Panc1 (cell line): ENCODE measurements around the gene FTSJ1. TPM values are rescaled to one million over a fixed set of nuclear protein-coding genes. Genes with fewer than 3 reads are reported as not detected.
"Not testable (repeated sequence)": the region's sequence is repeated elsewhere in the genome, so short reads cannot be mapped to it uniquely, and the experiment has no call there.

Experiments used
- ATAC-seq: fragments of 200-7000 bp; cut with Tn5 transposase; 2 replicates; pipeline ENCODE4 v1.9.1; 2020; ENCODE audit warnings: mild to moderate bottlenecking, moderate library complexity
- Bru-seq: library from RNA; stranded (reverse); fragments of 400-500 nt; gene quantifications from one replicate; lab custom pipeline; 2021; lab: Mats Ljungman, UMichigan
- BruChase-seq, 2 experiments: library from RNA; stranded (reverse); fragments of 400-500 nt; gene quantifications; one replicate each; lab custom pipeline; 2021; lab: Mats Ljungman, UMichigan
- BruUV-seq: library from RNA; stranded (reverse); fragments of 400-500 nt; replicated peaks from 2 replicates; lab custom pipeline; 2021; lab: Mats Ljungman, UMichigan
- CTCF ChIA-PET: fragments of 300-600 bp; sonication (Branson Sonifier 250); formaldehyde crosslinking; loops from one replicate; lab custom pipeline; 2022; ENCODE audit warnings: antibody characterized with exemption; lab: Charles Lee
- POLR2A ChIA-PET: fragments of 300-600 bp; sonication (Branson Sonifier 250); formaldehyde crosslinking; loops from one replicate; lab custom pipeline; 2022; ENCODE audit warnings: antibody characterized with exemption; lab: Charles Lee
- DNase-seq: peaks from one replicate; pipeline ENCODE4 v3.0.0-alpha.2; 2010; ENCODE audit warnings: low read depth, low spot score
- H3K27ac ChIP-seq: 2 replicates; pipeline ENCODE4 v1.5.1; 2011; ENCODE audit warnings: mild to moderate bottlenecking, low read length, inconsistent platforms
- H3K27me3 ChIP-seq: fragments of 200-500 bp; sonication (Bioruptor generic); 2 replicates; pipeline ENCODE4 v1.6.0; 2014; ENCODE audit warnings: low read length, inconsistent platforms; ENCODE audit not compliant: control insufficient read depth, insufficient read depth
- H3K36me3 ChIP-seq: fragments of 200-500 bp; sonication (Bioruptor generic); 2 replicates; pipeline ENCODE4 v1.5.1; 2014; ENCODE audit warnings: inconsistent platforms, mild to moderate bottlenecking, low read length, moderate library complexity; ENCODE audit not compliant: control insufficient read depth, insufficient read depth
- H3K4me1 ChIP-seq: 2 replicates; pipeline ENCODE4 v1.5.1; 2011; ENCODE audit warnings: inconsistent platforms, mild to moderate bottlenecking, low read length, moderate library complexity; ENCODE audit not compliant: control insufficient read depth, insufficient read depth
- H3K4me3 ChIP-seq, 2 experiments: 2 replicates each; pipeline ENCODE4 v1.5.1; 2011 to 2012; ENCODE audit warnings: low read depth in 2 of 2, low read length in 2 of 2, mild to moderate bottlenecking in 2 of 2, inconsistent platforms in 1 of 2, moderate library complexity in 1 of 2
- H3K9me3 ChIP-seq: fragments of 200-500 bp; sonication (Bioruptor generic); 2 replicates; pipeline ENCODE4 v1.5.1; 2014; ENCODE audit warnings: low read depth, mild to moderate bottlenecking, inconsistent platforms, low read length, moderate library complexity; ENCODE audit not compliant: control insufficient read depth, insufficient read depth
- CTCF ChIP-seq: fragments of 450-650 bp; IDR thresholded peaks from 2 replicates; pipeline ENCODE4 v1.5.1; 2017; ENCODE audit warnings: mild to moderate bottlenecking
- POLR2AphosphoS5 ChIP-seq: IDR thresholded peaks from 2 replicates; pipeline ENCODE4 v1.6.1; 2012; ENCODE audit warnings: mild to moderate bottlenecking, low read depth, low read length, moderate library complexity
- SIN3A ChIP-seq: IDR thresholded peaks from 2 replicates; pipeline ENCODE4 v1.6.1; 2012; ENCODE audit warnings: low read depth, mild to moderate bottlenecking, low read length, moderate library complexity, borderline replicate concordance; ENCODE audit not compliant: insufficient read depth
- TCF7L2 ChIP-seq: IDR thresholded peaks from 2 replicates; pipeline ENCODE4 v1.6.1; 2011; ENCODE audit warnings: mild to moderate bottlenecking, low read depth, low read length, inconsistent platforms
- in situ Hi-C: cut with HindIII; loops from 2 replicates; pipeline ENCODE4 v1.10.0; 2016; ENCODE audit warnings: low sequenced_read_pairs, low pct_unique_long_range_greater_than_20kb
- intact Hi-C: fragments of 100-400 bp; cut with micrococcal nuclease; formaldehyde crosslinking; loops from one replicate; pipeline ENCODE4 v1.10.0; 2022; ENCODE audit not compliant: unreplicated experiment
- long read RNA-seq: library from polyadenylated mRNA; unstranded; transcript quantifications from one replicate; pipeline ENCODE4 v2.0.0, GENCODE V29; 2021; ENCODE audit not compliant: unreplicated experiment
- polyA plus RNA-seq: library from polyadenylated mRNA; unstranded; fragments of >200 nt; gene quantifications from one replicate; pipeline ENCODE4 v1.2.1, GENCODE V29; 2012; ENCODE audit warnings: missing spikeins; ENCODE audit not compliant: insufficient read length
- total RNA-seq: library from RNA; stranded (reverse); gene quantifications from one replicate; pipeline ENCODE4 v1.2.1, GENCODE V29; 2021; ENCODE audit not compliant: unreplicated experiment
- TF ChIP-seq, protein P1 (sequence below), 2 experiments: IDR thresholded peaks; 2 replicates each; pipeline ENCODE4 v1.6.1; 2011 to 2012; ENCODE audit warnings: low read depth in 2 of 2, control low read depth in 1 of 2, low read length in 1 of 2, mild to moderate bottlenecking in 1 of 2, moderate library complexity in 1 of 2; ENCODE audit not compliant: insufficient read depth in 1 of 2

The FTSJ1 gene, protein sequence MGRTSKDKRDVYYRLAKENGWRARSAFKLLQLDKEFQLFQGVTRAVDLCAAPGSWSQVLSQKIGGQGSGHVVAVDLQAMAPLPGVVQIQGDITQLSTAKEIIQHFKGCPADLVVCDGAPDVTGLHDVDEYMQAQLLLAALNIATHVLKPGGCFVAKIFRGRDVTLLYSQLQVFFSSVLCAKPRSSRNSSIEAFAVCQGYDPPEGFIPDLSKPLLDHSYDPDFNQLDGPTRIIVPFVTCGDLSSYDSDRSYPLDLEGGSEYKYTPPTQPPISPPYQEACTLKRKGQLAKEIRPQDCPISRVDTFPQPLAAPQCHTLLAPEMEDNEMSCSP
- total RNA-seq = 43.1 TPM
- 68.9 TPM for polyA plus RNA-seq
- Bru-seq, nascent RNA = percentile 60 among the genes with signal in this experiment
- BruChase-seq, experiment 1, labeled RNA remaining after a 2-hour chase = percentile 78 among the genes with signal in this experiment
- percentile 82 among the genes with signal in this experiment for BruChase-seq, experiment 2, labeled RNA remaining after a 6-hour chase
- long read RNA-seq, transcript FTSJ1-202 (13 exons, 1,892 nt) = major isoform, 11 of 28 reads
- long read RNA-seq, partial matches to known transcripts = 5 of 28 reads
- long read RNA-seq, other reads (novel, unspliced or antisense) = 12 of 28 reads

GRCh38 chrX:48475774-48476577 lies at the start of gene FTSJ1:
TSS of gene FTSJ1 (plus strand) at chrX:48476199. CDS start at chrX:48478048, 1,849 bp downstream.
- Histone ChIP-seq H3K9me3 (no peaks in the 10 kb centered on the region), H3K36me3 (no peaks in the 10 kb centered on the region), H3K4me1 (peaks cover 5% of the 10 kb centered on the region), H3K27me3 (no peaks in the 10 kb centered on the region), H3K27ac (peak within 1 kb of the TSS; percentile 89), H3K4me3 (peak within 1 kb of the TSS; percentile 94 to 95)
- intact Hi-C loops = no loop called here
- in situ Hi-C loops = no loop called here
- BruUV-seq = no TSS peak
- ChIA-PET CTCF (no interaction called here), POLR2A (no interaction called here)
- TF ChIP-seq TCF7L2 (peak; percentile 93), CTCF (no peak), SIN3A (no peak), POLR2AphosphoS5 (peak; percentile 48; the same call in 1 of the 2 replicates)
- TF ChIP-seq, protein P1, sequence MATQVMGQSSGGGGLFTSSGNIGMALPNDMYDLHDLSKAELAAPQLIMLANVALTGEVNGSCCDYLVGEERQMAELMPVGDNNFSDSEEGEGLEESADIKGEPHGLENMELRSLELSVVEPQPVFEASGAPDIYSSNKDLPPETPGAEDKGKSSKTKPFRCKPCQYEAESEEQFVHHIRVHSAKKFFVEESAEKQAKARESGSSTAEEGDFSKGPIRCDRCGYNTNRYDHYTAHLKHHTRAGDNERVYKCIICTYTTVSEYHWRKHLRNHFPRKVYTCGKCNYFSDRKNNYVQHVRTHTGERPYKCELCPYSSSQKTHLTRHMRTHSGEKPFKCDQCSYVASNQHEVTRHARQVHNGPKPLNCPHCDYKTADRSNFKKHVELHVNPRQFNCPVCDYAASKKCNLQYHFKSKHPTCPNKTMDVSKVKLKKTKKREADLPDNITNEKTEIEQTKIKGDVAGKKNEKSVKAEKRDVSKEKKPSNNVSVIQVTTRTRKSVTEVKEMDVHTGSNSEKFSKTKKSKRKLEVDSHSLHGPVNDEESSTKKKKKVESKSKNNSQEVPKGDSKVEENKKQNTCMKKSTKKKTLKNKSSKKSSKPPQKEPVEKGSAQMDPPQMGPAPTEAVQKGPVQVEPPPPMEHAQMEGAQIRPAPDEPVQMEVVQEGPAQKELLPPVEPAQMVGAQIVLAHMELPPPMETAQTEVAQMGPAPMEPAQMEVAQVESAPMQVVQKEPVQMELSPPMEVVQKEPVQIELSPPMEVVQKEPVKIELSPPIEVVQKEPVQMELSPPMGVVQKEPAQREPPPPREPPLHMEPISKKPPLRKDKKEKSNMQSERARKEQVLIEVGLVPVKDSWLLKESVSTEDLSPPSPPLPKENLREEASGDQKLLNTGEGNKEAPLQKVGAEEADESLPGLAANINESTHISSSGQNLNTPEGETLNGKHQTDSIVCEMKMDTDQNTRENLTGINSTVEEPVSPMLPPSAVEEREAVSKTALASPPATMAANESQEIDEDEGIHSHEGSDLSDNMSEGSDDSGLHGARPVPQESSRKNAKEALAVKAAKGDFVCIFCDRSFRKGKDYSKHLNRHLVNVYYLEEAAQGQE (IDR thresholded peaks at IDR 0.05; ENCODE audit: insufficient read depth in 1 of 2, low read depth in 2 of 2, low read length in 1 of 2) = 0 out of 4 replicates have a peak, but pooled peaks of 1 of the 2 experiments have one; percentile 23
- peak; percentile 98 for ATAC-seq
- DNase-seq = peak; percentile 67

GRCh38 chrX:48427027-48427716 lies 48.8 kb upstream of the FTSJ1 start:
- H3K27ac ChIP-seq, CTCF ChIA-PET, intact Hi-C loops, in situ Hi-C loops, POLR2A ChIA-PET, H3K36me3 ChIP-seq, H3K4me1 ChIP-seq, DNase-seq, H3K27me3 ChIP-seq, H3K9me3 ChIP-seq, H3K4me3 ChIP-seq, BruUV-seq, ATAC-seq: not testable (repeated sequence)

DNA sequence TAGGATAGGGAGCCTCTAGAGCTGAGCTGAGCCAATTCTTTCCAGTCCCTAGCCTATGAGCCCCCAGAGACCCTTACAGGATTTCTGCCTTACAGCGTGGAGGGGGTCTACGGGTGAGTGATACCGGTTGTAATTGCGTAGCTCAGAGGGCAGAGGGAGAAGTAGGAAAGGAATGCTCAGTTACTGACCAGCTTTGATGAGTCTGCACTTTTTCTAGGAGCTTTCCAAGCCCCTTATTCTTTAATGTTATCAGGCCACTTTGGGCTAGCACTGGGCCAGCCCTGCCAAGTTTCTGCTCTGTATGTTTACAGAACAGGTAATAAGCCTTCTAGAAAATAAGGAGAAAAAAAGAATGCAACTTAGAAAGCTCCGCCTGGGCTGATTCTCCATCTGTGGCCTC lies 46.4 kb upstream of the FTSJ1 start:
- intact Hi-C loops, BruUV-seq, ATAC-seq, POLR2A ChIA-PET, H3K4me1 ChIP-seq, DNase-seq, in situ Hi-C loops, H3K27me3 ChIP-seq, CTCF ChIA-PET, H3K36me3 ChIP-seq, H3K27ac ChIP-seq, H3K4me3 ChIP-seq, H3K9me3 ChIP-seq: not testable (repeated sequence)

DNA sequence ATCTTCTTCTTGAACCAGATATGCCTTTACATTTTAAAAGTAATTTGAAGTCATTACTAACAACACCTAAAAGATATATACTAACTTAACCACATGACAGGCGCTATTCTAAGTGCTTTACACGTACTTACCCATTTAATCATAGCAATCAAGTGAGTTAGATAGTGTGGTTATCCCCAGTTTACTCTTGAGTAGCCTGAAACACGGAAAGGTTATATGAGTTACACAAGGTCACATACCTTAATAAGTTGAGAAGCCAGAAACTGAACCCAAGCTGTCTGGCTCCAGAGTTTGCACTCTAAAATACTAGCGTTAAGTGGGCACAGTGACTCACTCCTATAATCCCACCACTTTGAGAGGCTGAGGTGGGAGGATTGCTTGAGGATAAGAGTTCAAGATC lies 45.8 kb upstream of the FTSJ1 start:
- DNase-seq, ATAC-seq: not testable (repeated sequence)

More for the DNA sequence above, 45.8 kb upstream of the FTSJ1 start:
- H3K4me1 ChIP-seq, H3K4me3 ChIP-seq, H3K36me3 ChIP-seq, in situ Hi-C loops, H3K9me3 ChIP-seq, BruUV-seq, H3K27ac ChIP-seq, intact Hi-C loops, POLR2A ChIA-PET, CTCF ChIA-PET, H3K27me3 ChIP-seq: not testable (repeated sequence)
